A673 (cell line): Measurements from ENCODE around the gene EPHB4. TPM values are rescaled to one million over a fixed set of nuclear protein-coding genes. Genes with fewer than 3 reads are reported as not detected.

ENCODE experiments used
- BruUV-seq: library from RNA; stranded (reverse); fragments of 400-500 nt; replicated peaks from 2 replicates; lab custom pipeline; 2021; lab: Mats Ljungman, UMichigan
- CTCF ChIA-PET: fragments of 300-600 bp; sonication (Branson Sonifier 250); formaldehyde crosslinking; loops from one replicate; lab custom pipeline; 2022; ENCODE audit warnings: antibody characterized with exemption; lab: Charles Lee
- POLR2A ChIA-PET: fragments of 300-600 bp; sonication (Branson Sonifier 250); formaldehyde crosslinking; loops from one replicate; lab custom pipeline; 2022; ENCODE audit warnings: antibody characterized with exemption; ENCODE audit not compliant: low non-redundant PET; lab: Charles Lee
- DNase-seq: peaks from one replicate; pipeline ENCODE4 v3.0.0-alpha.2; 2015; ENCODE audit warnings: low spot score
- H3K27ac ChIP-seq: fragments of 200-600 bp; sonication (generic); 2 replicates; pipeline ENCODE4 v1.5.1; 2016; ENCODE audit warnings: mixed run types, low read depth, mild to moderate bottlenecking, mixed read lengths, antibody characterized with exemption, low read length; ENCODE audit not compliant: poor library complexity, severe bottlenecking
- H3K27me3 ChIP-seq: fragments of 200-600 bp; sonication (generic); replicated peaks from 2 replicates; pipeline ENCODE4 v1.6.1; 2017; ENCODE audit warnings: mixed run types, low read depth, mild to moderate bottlenecking, mixed read lengths, antibody characterized with exemption, low read length; ENCODE audit not compliant: insufficient read depth, poor library complexity
- H3K36me3 ChIP-seq: fragments of 200-600 bp; sonication (generic); 2 replicates; pipeline ENCODE4 v1.6.1; 2016; ENCODE audit warnings: mixed run types, mild to moderate bottlenecking, mixed read lengths, antibody characterized with exemption, low read length; ENCODE audit not compliant: insufficient read depth, poor library complexity, severe bottlenecking
- H3K4me1 ChIP-seq: fragments of 200-600 bp; sonication (generic); 2 replicates; pipeline ENCODE4 v1.6.1; 2017; ENCODE audit warnings: mixed run types, mild to moderate bottlenecking, mixed read lengths, antibody characterized with exemption, low read length; ENCODE audit not compliant: insufficient read depth, poor library complexity, severe bottlenecking
- H3K4me3 ChIP-seq: fragments of 200-600 bp; sonication (generic); 2 replicates; pipeline ENCODE4 v1.5.1; 2016; ENCODE audit warnings: low read depth, mixed run types, mild to moderate bottlenecking, mixed read lengths, low read length; ENCODE audit not compliant: poor library complexity, severe bottlenecking
- H3K9me3 ChIP-seq: fragments of 200-600 bp; sonication (generic); 2 replicates; pipeline ENCODE4 v1.6.1; 2016; ENCODE audit warnings: mixed run types, low read depth, mild to moderate bottlenecking, mixed read lengths, antibody characterized with exemption, low read length; ENCODE audit not compliant: poor library complexity, severe bottlenecking
- CTCF ChIP-seq: fragments of 300-800, 200-600 bp; sonication (generic); conservative IDR thresholded peaks from 2 replicates; pipeline ENCODE4 v1.5.1; 2017; ENCODE audit warnings: low read depth, mild to moderate bottlenecking, antibody characterized with exemption, low read length, moderate library complexity, mixed read lengths
- EZH2 ChIP-seq: fragments of 200-600 bp; sonication (generic); IDR thresholded peaks from 2 replicates; pipeline ENCODE4 v1.6.1; 2017; ENCODE audit warnings: borderline replicate concordance, low read depth, mild to moderate bottlenecking, mixed read lengths, antibody characterized with exemption, low read length; ENCODE audit not compliant: poor library complexity, severe bottlenecking
- intact Hi-C: fragments of 100-400 bp; cut with micrococcal nuclease; formaldehyde crosslinking; loops from one replicate; pipeline ENCODE4 v1.10.0; 2022; ENCODE audit not compliant: unreplicated experiment
- total RNA-seq: library from RNA; stranded (reverse); gene quantifications from 2 replicates; pipeline ENCODE4 v1.2.3, GENCODE V29; 2021

Gene EPHB4
- total RNA-seq, 1 experiment from 2014 or later, result 90.4 TPM

- POLR2A ChIA-PET, result interaction anchor here (0.6 kb wide), 1 partner anchor 33 kb away, joined by 4 read pairs; no protein-coding TSS in a partner anchor
- Histone ChIP-seq H3K36me3 (no peaks in the 10 kb centered on the region), H3K4me3 (no peak overlapping the region), H3K9me3 (no peaks in the 10 kb centered on the region), H3K4me1 (no peaks in the 10 kb centered on the region), H3K27me3 (no peaks in the 10 kb centered on the region), H3K27ac (no peak overlapping the region)
- no peak for DNase-seq
- BruUV-seq, result no TSS peak
- intact Hi-C loops, result no loop called here
- CTCF ChIA-PET, result no interaction called here
- no peak for TF ChIP-seq EZH2
- no peak for TF ChIP-seq CTCF
Measured at GRCh38 chr7:100773491-100773890, 53.8 kb downstream of the EPHB4 start.

- no peaks in the 10 kb centered on the region for H3K27me3 ChIP-seq
- H3K4me3 ChIP-seq, result no peak overlapping the region
- no peak for DNase-seq
- POLR2A ChIA-PET, result no interaction called here
- CTCF ChIA-PET, result no interaction called here
- no TSS peak for BruUV-seq
- H3K9me3 ChIP-seq, result no peaks in the 10 kb centered on the region
- TF ChIP-seq CTCF, result no peak
- no peak for TF ChIP-seq EZH2
- no peak overlapping the region for H3K27ac ChIP-seq
- intact Hi-C loops, result no loop called here
- no peaks in the 10 kb centered on the region for H3K4me1 ChIP-seq
- no peaks in the 10 kb centered on the region for H3K36me3 ChIP-seq
Measured at GRCh38 chr7:100768784-100769183, 58.5 kb downstream of the EPHB4 start.

GRCh38 chr7:100765250-100765649 is 62.1 kb downstream of the EPHB4 start:
- intact Hi-C loops, result no loop called here
- H3K4me1 ChIP-seq, result no peaks in the 10 kb centered on the region
- ChIA-PET CTCF (no interaction called here), POLR2A (no interaction called here)
- H3K27ac ChIP-seq, result no peak overlapping the region
- no peaks in the 10 kb centered on the region for H3K27me3 ChIP-seq
- no peak for DNase-seq
- no TSS peak for BruUV-seq
- no peaks in the 10 kb centered on the region for H3K9me3 ChIP-seq
- TF ChIP-seq CTCF, result no peak
- no peak for TF ChIP-seq EZH2
- H3K36me3 ChIP-seq, result no peaks in the 10 kb centered on the region
- H3K4me3 ChIP-seq, result no peak overlapping the region
